Tibial artery (tissue), 4 donors: ENCODE data around the gene NWD2.
A peak's percentile ranks its signal among the peaks of the same experiment; 100 is the strongest.

Experiments
- DNase-seq, 2 donors: peaks; one replicate each; pipeline ENCODE4 v3.0.0-alpha.2; 2019
- H3K27ac ChIP-seq, 2 donors: fragments of 200-600 bp; sonication (generic) in 1 of 2; 1 replicate in 1 of 2; 2 replicates in 1 of 2; pipeline ENCODE4 v1.5.1; 2018 to 2019; ENCODE audit warnings: mild to moderate bottlenecking in 1 of 2
- H3K27me3 ChIP-seq, 2 donors: fragments of 200-600 bp; sonication (generic) in 1 of 2; one replicate each; pipeline versions ENCODE4 v1.5.1 to v1.6.0; 2016 to 2019
- H3K36me3 ChIP-seq, 3 donors: fragments of 200-600 bp; sonication (generic) in 2 of 3; one replicate each; pipeline ENCODE4 v1.5.1; 2016 to 2019; ENCODE audit warnings: mild to moderate bottlenecking in 2 of 3
- H3K4me1 ChIP-seq, 4 donors: fragments of 200-600 bp; sonication (generic) in 2 of 4; 1 replicate in 3 of 4; 2 replicates in 1 of 4; pipeline ENCODE4 v1.5.1; 2016 to 2019
- H3K4me3 ChIP-seq, 2 donors: fragments of 200-600 bp; sonication (generic) in 1 of 2; 1 replicate in 1 of 2; 2 replicates in 1 of 2; pipeline ENCODE4 v1.5.1; 2018 to 2019; ENCODE audit warnings: mild to moderate bottlenecking in 2 of 2
- H3K9me3 ChIP-seq, 3 donors: fragments of 200-600 bp; sonication (generic) in 1 of 3; one replicate each; pipeline ENCODE4 v1.5.1; 2016 to 2019
- intact Hi-C: fragments of 100-400 bp; cut with DNase I; formaldehyde crosslinking; loops from one replicate; pipeline ENCODE4 v1.15.0; 2023; ENCODE audit warnings: low total_unique reads
- TF ChIP-seq, protein P1 (sequence below), 2 experiments: fragments of 200-600 bp in 1 of 2; fragments of 450-650 bp in 1 of 2; IDR thresholded peaks; one replicate each; pipeline ENCODE4 v1.5.1; 2017 to 2019; ENCODE audit warnings: antibody characterized with exemption in 2 of 2, mild to moderate bottlenecking in 1 of 2, moderate library complexity in 1 of 2

NWD2 gene

DNA sequence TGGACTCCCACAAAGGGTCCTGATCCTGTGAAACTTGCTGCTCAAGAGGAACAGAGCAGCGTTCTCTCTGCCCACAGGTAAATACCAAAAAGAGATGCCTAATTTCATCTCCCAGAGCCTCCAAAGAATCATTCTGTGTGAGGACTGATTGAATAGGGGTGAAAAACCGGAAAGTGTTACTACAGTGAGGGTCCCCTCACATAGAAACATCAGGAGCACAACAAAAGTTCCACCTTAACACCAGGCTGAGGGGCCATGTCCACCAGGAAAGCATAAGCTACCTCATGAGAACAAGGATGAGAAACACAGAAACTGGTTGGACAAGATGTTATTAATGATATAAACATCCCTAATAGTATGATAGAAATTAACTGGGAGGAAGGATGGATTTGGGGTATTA, 140.9 kb downstream of the NWD2 start:
- H3K36me3 ChIP-seq: no peaks in the 10 kb centered on the region
- DNase-seq: no peak
- no peak overlapping the region for H3K27ac ChIP-seq
- H3K4me1 ChIP-seq: no peaks in the 10 kb centered on the region
- no peaks in the 10 kb centered on the region for H3K9me3 ChIP-seq
- H3K4me3 ChIP-seq: no peak overlapping the region
- H3K27me3 ChIP-seq: no peaks in the 10 kb centered on the region
- intact Hi-C loops: no loop called here
- TF ChIP-seq, protein P1, sequence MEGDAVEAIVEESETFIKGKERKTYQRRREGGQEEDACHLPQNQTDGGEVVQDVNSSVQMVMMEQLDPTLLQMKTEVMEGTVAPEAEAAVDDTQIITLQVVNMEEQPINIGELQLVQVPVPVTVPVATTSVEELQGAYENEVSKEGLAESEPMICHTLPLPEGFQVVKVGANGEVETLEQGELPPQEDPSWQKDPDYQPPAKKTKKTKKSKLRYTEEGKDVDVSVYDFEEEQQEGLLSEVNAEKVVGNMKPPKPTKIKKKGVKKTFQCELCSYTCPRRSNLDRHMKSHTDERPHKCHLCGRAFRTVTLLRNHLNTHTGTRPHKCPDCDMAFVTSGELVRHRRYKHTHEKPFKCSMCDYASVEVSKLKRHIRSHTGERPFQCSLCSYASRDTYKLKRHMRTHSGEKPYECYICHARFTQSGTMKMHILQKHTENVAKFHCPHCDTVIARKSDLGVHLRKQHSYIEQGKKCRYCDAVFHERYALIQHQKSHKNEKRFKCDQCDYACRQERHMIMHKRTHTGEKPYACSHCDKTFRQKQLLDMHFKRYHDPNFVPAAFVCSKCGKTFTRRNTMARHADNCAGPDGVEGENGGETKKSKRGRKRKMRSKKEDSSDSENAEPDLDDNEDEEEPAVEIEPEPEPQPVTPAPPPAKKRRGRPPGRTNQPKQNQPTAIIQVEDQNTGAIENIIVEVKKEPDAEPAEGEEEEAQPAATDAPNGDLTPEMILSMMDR (IDR thresholded peaks at IDR 0.05): no peak

DNA sequence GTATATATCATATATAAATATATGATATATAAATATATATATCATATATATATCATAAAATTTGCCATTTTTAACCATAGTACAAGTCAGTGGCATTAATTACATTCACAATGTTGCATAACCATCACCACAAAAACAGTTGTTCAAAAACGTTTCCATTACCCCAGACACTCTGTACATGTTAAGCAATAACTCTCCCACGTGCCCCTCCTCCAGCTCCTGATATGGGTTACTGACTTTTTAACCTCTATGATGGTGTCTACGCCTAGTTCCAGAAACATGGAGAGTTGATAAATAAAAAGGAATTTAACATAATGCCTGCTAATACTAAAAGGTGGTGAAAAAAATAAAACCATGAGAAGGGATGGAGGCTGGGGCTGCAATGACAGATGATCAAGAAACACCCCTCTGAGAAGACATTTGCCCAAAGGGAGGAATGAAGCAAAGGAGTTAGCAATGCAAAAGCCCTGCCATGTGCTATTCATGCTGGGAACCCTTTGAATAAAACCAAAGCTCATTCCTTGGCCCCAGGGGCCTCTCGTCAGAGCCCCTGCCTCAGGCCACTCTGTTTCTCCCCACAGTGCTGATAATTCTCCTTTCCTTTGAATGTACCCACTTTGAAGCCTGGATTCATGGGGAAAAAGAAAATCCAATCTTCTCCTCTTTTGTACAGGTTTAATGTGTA, 144.3 kb downstream of the NWD2 start:
- Histone ChIP-seq H3K27ac (no peak overlapping the region), H3K9me3 (no peaks in the 10 kb centered on the region), H3K4me3 (no peak overlapping the region), H3K36me3 (no peaks in the 10 kb centered on the region), H3K4me1 (no peaks in the 10 kb centered on the region), H3K27me3 (no peaks in the 10 kb centered on the region)
- no peak for DNase-seq
- intact Hi-C loops: no loop called here
- TF ChIP-seq, protein P1 (IDR thresholded peaks at IDR 0.05): no peak

DNA sequence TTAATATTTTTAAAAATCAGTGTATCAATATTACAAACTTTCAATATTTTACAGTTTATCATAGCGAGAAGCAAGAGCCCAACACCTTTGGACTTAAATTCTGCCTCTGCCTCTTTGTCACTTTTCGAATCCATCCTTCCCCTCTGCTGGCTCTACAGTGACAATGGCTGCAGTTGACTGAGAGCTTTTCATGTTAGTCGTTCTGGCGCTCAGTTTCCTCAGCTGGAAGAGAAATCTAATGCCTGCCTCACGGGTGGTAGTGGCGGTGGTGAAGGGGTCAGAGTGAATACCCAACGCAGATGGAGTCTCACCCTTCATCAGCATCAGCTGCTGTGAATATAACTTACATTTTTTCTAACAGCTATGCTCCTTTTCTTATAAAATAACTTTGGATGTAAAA, 144.8 kb downstream of the NWD2 start:
- H3K27ac ChIP-seq: no peak overlapping the region
- TF ChIP-seq, protein P1 (IDR thresholded peaks at IDR 0.05): no peak
- no peak overlapping the region for H3K4me3 ChIP-seq
- H3K27me3 ChIP-seq: no peaks in the 10 kb centered on the region
- intact Hi-C loops: no loop called here
- H3K9me3 ChIP-seq: no peaks in the 10 kb centered on the region
- no peaks in the 10 kb centered on the region for H3K4me1 ChIP-seq
- no peak for DNase-seq
- no peaks in the 10 kb centered on the region for H3K36me3 ChIP-seq

DNA sequence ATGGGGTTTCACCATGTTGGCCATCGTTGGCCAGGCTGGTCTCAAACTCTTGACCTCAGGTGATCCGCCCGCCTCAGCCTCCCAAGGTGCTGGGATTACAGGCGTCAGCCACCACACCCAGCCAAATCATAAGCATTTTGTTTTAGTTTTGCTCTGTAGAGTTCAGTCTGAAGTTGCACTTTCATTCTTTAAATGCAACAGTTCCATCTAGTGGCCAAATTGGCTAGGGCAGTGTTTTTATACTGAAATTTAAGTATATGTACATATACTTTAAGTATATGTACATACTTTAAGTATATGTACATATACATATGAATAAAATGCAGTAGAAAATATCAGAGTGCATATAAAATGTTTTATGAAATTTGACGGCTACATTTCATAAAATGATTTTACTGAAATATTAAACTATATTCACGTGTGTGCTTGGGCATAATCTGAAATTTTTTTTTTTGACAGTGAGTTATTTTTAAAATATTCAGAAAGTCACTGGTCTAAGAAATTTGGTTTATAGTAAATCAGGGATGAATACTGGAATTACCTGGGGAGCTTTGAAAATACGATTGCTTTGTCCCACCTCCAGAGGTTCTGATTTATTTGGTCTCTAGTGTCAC, 145.5 kb downstream of the NWD2 start:
- H3K27ac ChIP-seq: no peak overlapping the region
- no peaks in the 10 kb centered on the region for H3K36me3 ChIP-seq
- intact Hi-C loops: no loop called here
- DNase-seq: no peak
- no peaks in the 10 kb centered on the region for H3K4me1 ChIP-seq
- H3K4me3 ChIP-seq: no peak overlapping the region
- TF ChIP-seq, protein P1 (IDR thresholded peaks at IDR 0.05): peak; percentile 20 to 51
- H3K27me3 ChIP-seq: no peaks in the 10 kb centered on the region
- H3K9me3 ChIP-seq: no peaks in the 10 kb centered on the region

DNA sequence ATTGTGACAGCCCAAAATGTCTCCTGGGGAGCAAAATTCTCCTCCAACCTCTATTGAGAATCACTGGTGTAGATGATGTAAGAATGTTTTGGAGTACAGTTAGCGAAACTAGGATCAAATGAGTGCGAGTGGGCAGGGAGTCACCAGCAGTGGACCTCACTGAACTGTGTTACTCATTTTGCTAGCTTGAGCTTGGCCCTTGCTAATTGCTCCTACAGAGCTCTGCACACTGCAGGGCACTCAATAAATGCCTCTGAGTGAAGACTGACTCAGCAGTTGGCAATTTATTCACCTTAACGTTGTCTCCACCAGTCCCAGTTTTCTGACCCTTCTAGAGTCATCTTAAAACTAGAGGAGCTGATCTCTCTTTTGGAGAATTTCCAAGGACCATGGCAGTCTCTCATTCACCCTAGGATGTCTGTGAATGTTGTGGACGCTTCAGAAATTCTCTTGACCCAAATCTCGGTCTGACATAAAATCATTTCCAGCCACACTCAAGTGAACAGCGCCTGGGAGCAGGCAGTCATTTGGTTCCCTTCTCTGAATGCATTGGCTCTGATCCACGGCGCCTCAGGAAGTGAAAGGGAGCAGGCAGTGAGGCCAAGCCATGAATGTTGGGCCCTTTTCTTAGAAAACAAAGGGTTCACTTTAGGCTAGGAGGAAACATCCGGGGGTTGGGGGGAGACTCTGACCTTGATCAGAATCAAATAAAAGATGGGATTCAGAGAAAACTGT, 148.1 kb downstream of the NWD2 start:
- peak in 1 of 2 donors; percentile 73 for DNase-seq
- H3K36me3 ChIP-seq: no peaks in the 10 kb centered on the region
- no peak overlapping the region for H3K27ac ChIP-seq
- H3K4me1 ChIP-seq: no peaks in the 10 kb centered on the region
- intact Hi-C loops: no loop called here
- H3K4me3 ChIP-seq: no peak overlapping the region
- TF ChIP-seq, protein P1 (IDR thresholded peaks at IDR 0.05): no peak
- H3K27me3 ChIP-seq: no peaks in the 10 kb centered on the region
- H3K9me3 ChIP-seq: no peaks in the 10 kb centered on the region
